HepG2 (cell line): Measurements from ENCODE around the gene ZFAND2B. TPM values are rescaled to one million over a fixed set of nuclear protein-coding genes. Genes with fewer than 3 reads are reported as not detected.

Experiments used
- ATF6 ChIP-seq: sonication (generic); formaldehyde crosslinking; conservative IDR thresholded peaks from 2 replicates; pipeline ENCODE4 v1.4.0; 2020; ENCODE audit warnings: missing genetic modification reagents
- CC2D1A ChIP-seq: sonication (generic); formaldehyde crosslinking; IDR thresholded peaks from 2 replicates; pipeline ENCODE4 v1.8.1; 2023; ENCODE audit warnings: mild to moderate bottlenecking, missing genetic modification reagents
- CENPX ChIP-seq: sonication (generic); formaldehyde crosslinking; IDR thresholded peaks from 2 replicates; pipeline ENCODE4 v1.9.0; 2021; ENCODE audit warnings: mild to moderate bottlenecking, missing genetic modification reagents, moderate library complexity
- EEA1 ChIP-seq: sonication (generic); formaldehyde crosslinking; IDR thresholded peaks from 2 replicates; pipeline ENCODE4 v1.5.1; 2020; ENCODE audit warnings: mild to moderate bottlenecking, missing genetic modification reagents, borderline replicate concordance
- ELF3 ChIP-seq: IDR thresholded peaks from 2 replicates; pipeline ENCODE4 v1.6.1; 2016; ENCODE audit warnings: missing genetic modification reagents, missing compliant biosample characterization
- GABPA ChIP-seq, 2 experiments: IDR thresholded peaks; 2 replicates each; pipeline ENCODE4 v1.6.1; 2011 to 2016; ENCODE audit warnings: low read depth in 2 of 2, low read length in 1 of 2, missing biosample characterization in 1 of 2, missing genetic modification characterization in 1 of 2
- KMT2B ChIP-seq: IDR thresholded peaks from 2 replicates; pipeline ENCODE4 v1.6.1; 2016; ENCODE audit warnings: missing genetic modification reagents, missing compliant biosample characterization
- NKX3-1 ChIP-seq: sonication (generic); formaldehyde crosslinking; IDR thresholded peaks from 2 replicates; pipeline ENCODE4 v1.5.0; 2020; ENCODE audit warnings: missing genetic modification reagents
- RERE ChIP-seq: IDR thresholded peaks from 2 replicates; pipeline ENCODE4 v1.6.1; 2016; ENCODE audit warnings: low read depth, missing genetic modification reagents, missing compliant biosample characterization
- SIX4 ChIP-seq: sonication (generic); formaldehyde crosslinking; IDR thresholded peaks from 2 replicates; pipeline ENCODE4 v1.4.0; 2020; ENCODE audit warnings: missing genetic modification reagents
- SKI ChIP-seq: fragments of 450-650 bp; IDR thresholded peaks from one replicate; pipeline ENCODE4 v1.6.1; 2018; ENCODE audit warnings: mild to moderate bottlenecking; ENCODE audit not compliant: partially characterized antibody
- SNAPC2 ChIP-seq: sonication (generic); formaldehyde crosslinking; IDR thresholded peaks from 2 replicates; pipeline ENCODE4 v1.8.1; 2022; ENCODE audit warnings: mild to moderate bottlenecking, missing genetic modification reagents
- YEATS2 ChIP-seq: sonication (generic); formaldehyde crosslinking; IDR thresholded peaks from 2 replicates; pipeline ENCODE4 v1.4.0; 2020; ENCODE audit warnings: missing genetic modification reagents, borderline replicate concordance
- YY1 ChIP-seq: IDR thresholded peaks from 2 replicates; pipeline ENCODE4 v1.6.1; 2011; ENCODE audit warnings: low read length, low read depth, moderate library complexity, mild to moderate bottlenecking; ENCODE audit not compliant: insufficient read depth, insufficient replicate concordance
- ZNF136 ChIP-seq: sonication (generic); formaldehyde crosslinking; IDR thresholded peaks from 2 replicates; pipeline ENCODE4 v1.8.1; 2022; ENCODE audit warnings: low read depth, mild to moderate bottlenecking, moderate library complexity, missing genetic modification reagents
- ZNF382 ChIP-seq: sonication (generic); formaldehyde crosslinking; IDR thresholded peaks from 2 replicates; pipeline ENCODE4 v1.5.0; 2020; ENCODE audit warnings: missing genetic modification reagents, mild to moderate bottlenecking, borderline replicate concordance
- ZNF512 ChIP-seq: sonication (generic); formaldehyde crosslinking; IDR thresholded peaks from 2 replicates; pipeline ENCODE4 v1.4.0; 2020; ENCODE audit warnings: mild to moderate bottlenecking, missing genetic modification reagents
- ZNF569 ChIP-seq: sonication (generic); formaldehyde crosslinking; IDR thresholded peaks from 2 replicates; pipeline ENCODE4 v1.5.0; 2020; ENCODE audit warnings: mild to moderate bottlenecking, missing genetic modification reagents, moderate library complexity, borderline replicate concordance
- ZNF781 ChIP-seq: sonication (generic); formaldehyde crosslinking; IDR thresholded peaks from 2 replicates; pipeline ENCODE4 v1.5.1; 2020; ENCODE audit warnings: borderline replicate concordance, mild to moderate bottlenecking, missing genetic modification reagents; ENCODE audit errors: not compliant biosample characterization
- ZZZ3 ChIP-seq: sonication (generic); formaldehyde crosslinking; IDR thresholded peaks from 2 replicates; pipeline ENCODE4 v1.4.0; 2020; ENCODE audit warnings: missing genetic modification reagents, mild to moderate bottlenecking, borderline replicate concordance
- polyA plus RNA-seq, 8 experiments: library from polyadenylated mRNA; depleted of rRNA in 3 of 8; stranded (reverse) in 7 of 8; unstranded in 1 of 8; fragments of >200 nt; fragmentation: Illumina TruSeq in 4 of 8; extraction: Trizol in 4 of 8; gene quantifications; 2 replicates each; pipeline versions ENCODE4 v1.2.1 to v1.2.3, GENCODE V29; 2011 to 2016; ENCODE audit warnings: low read depth in 4 of 8, missing spikeins in 1 of 8, mixed read lengths in 1 of 8; ENCODE audit not compliant: insufficient read depth in 1 of 8
- total RNA-seq, 5 experiments: library from RNA; depleted of rRNA; stranded (reverse); fragments of >200 nt; fragmentation: Illumina TruSeq; extraction: Trizol; gene quantifications; 2 replicates each; pipeline ENCODE4 v1.2.3, GENCODE V29; 2016; ENCODE audit warnings: low read depth in 1 of 5

The ZFAND2B gene
- total and polyA plus RNA-seq, 2 of the 13 experiments (the other 11 are each of a cell fraction or from before 2014, with no cell fraction given), result 53.3 to 115 TPM

- TF ChIP-seq ATF6 (CRISPR knock-in tag) (no peak), ZZZ3 (CRISPR knock-in tag) (no peak), YY1 (no peak), CENPX (CRISPR knock-in tag) (no peak), ZNF136 (CRISPR knock-in tag) (peak; percentile 23), NKX3-1 (CRISPR knock-in tag) (no peak), EEA1 (no peak), ELF3 (CRISPR knock-in tag) (peak; percentile 72; the same call in 1 of the 2 replicates), ZNF382 (no peak), KMT2B (CRISPR knock-in tag) (peak; percentile 49; the same call in 1 of the 2 replicates), SNAPC2 (CRISPR knock-in tag) (no peak), YEATS2 (peak; percentile 24; the same call in 1 of the 2 replicates), ZNF781 (CRISPR knock-in tag) (no peak), ZNF569 (no peak), CC2D1A (CRISPR knock-in tag) (0 out of 2 replicates have a peak, but pooled peaks have one; percentile 23), SIX4 (CRISPR knock-in tag) (no peak), ZNF512 (no peak), RERE (CRISPR knock-in tag) (no peak), GABPA (IDR thresholded peaks at IDR 0.05; ENCODE audit: low read depth, low read length) (no peak), GABPA (CRISPR knock-in tag; IDR thresholded peaks at IDR 0.05; ENCODE audit: low read depth) (no peak), SKI (peak; percentile 8)
Measured at GRCh38 chr2:219207884-219208740, 1.5 kb downstream of the ZFAND2B start (continued).
